ENCODE measurements around the gene MMAB. TPM values are rescaled to one million over a fixed set of nuclear protein-coding genes. Genes with fewer than 3 reads are reported as not detected.

Gene MMAB
- total RNA-seq, 1 experiment from 2014 or later: 24.3 TPM

DNA sequence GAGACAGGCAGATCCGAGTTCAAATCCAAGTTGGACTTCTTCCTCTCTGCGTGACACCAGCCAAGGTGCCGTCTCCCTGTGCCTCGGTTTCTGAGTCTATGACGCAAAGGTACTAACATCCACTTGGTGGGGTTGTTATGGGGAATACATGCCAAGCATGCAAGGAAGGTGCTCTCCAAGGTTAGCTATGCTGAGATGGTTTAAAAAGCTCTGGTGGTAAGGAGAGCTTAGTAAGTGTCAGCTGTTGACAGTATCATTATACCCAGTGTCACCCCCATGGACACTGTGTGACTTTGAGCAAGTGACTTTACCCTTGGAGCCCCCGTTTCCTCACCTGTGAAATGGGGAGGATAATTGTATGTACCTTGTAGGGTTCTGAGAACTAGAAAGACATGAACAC, 22.2 kb downstream of the MMAB start:
- Histone ChIP-seq H3K79me1 (ENCODE audit: insufficient read depth, low read depth, low read length, poor library complexity, severe bottlenecking) (no peaks in the 10 kb centered on the region), H3K18ac (ENCODE audit: insufficient read length, low read depth, low read length) (no peak overlapping the region), H3K9ac (ENCODE audit: extremely low read depth, insufficient read length, low read length) (no peak overlapping the region), H2BK12ac (ENCODE audit: insufficient read length, low read depth, low read length) (no peak overlapping the region), H2AK5ac (ENCODE audit: insufficient read length, low read length) (no peak overlapping the region), H3K4me1 (ENCODE audit: insufficient read depth, low read length) (no peaks in the 10 kb centered on the region), H3K23ac (ENCODE audit: insufficient read length, low read depth, low read length) (no peak overlapping the region), H2AFZ (ENCODE audit: low read length) (no peak overlapping the region), H2BK20ac (ENCODE audit: low read depth, low read length, poor library complexity, severe bottlenecking) (no peak overlapping the region), H4K91ac (ENCODE audit: insufficient read length, low read depth, low read length) (no peak overlapping the region), H3K79me2 (ENCODE audit: insufficient read depth, low read length) (no peaks in the 10 kb centered on the region), H3K27me3 (ENCODE audit: insufficient read depth, low read length) (no peaks in the 10 kb centered on the region), H4K8ac (replicated peaks; ENCODE audit: insufficient read length, low read depth, low read length) (no peak overlapping the region), H3K27ac (ENCODE audit: insufficient read length, low read depth, low read length) (no peak overlapping the region), H2BK5ac (ENCODE audit: insufficient read length, low read length) (no peak overlapping the region), H3T11ph (ENCODE audit: low read length) (no peak overlapping the region), H2BK15ac (ENCODE audit: low read depth, low read length) (no peak overlapping the region), H3K4me2 (ENCODE audit: insufficient read depth, insufficient read length, low read length) (no peak overlapping the region), H3K4ac (ENCODE audit: low read depth, low read length) (no peak overlapping the region), H3K23me2 (ENCODE audit: insufficient read length, low read depth, low read length, poor library complexity, severe bottlenecking) (no peaks in the 10 kb centered on the region), H3K14ac (ENCODE audit: insufficient read depth, low read length) (no peak overlapping the region; the same call in 1 of the 2 replicates), H4K20me1 (ENCODE audit: control insufficient read depth, insufficient read depth, insufficient read length) (no peaks in the 10 kb centered on the region), H4K5ac (ENCODE audit: insufficient read length, low read depth, low read length) (no peak overlapping the region), H3K9me3 (ENCODE audit: control insufficient read depth, low read depth, low read length) (no peaks in the 10 kb centered on the region), H2BK120ac (ENCODE audit: low read depth, low read length, poor library complexity, severe bottlenecking) (no peak overlapping the region), H3K56ac (ENCODE audit: insufficient read length, low read depth, low read length) (no peak overlapping the region)
- no peak overlapping the region for H3K27ac Mint-ChIP-seq
- H3K27me3 Mint-ChIP-seq (ENCODE audit: low read depth): peaks cover 16% of the 10 kb centered on the region
- H3K4me3 Mint-ChIP-seq: no peak overlapping the region
- no CpG with 5 or more reads among the region's 6 CpGs for WGBS (ENCODE audit: extremely low coverage, insufficient read length, low lambda C conversion rate)
- TF ChIP-seq, protein P1, sequence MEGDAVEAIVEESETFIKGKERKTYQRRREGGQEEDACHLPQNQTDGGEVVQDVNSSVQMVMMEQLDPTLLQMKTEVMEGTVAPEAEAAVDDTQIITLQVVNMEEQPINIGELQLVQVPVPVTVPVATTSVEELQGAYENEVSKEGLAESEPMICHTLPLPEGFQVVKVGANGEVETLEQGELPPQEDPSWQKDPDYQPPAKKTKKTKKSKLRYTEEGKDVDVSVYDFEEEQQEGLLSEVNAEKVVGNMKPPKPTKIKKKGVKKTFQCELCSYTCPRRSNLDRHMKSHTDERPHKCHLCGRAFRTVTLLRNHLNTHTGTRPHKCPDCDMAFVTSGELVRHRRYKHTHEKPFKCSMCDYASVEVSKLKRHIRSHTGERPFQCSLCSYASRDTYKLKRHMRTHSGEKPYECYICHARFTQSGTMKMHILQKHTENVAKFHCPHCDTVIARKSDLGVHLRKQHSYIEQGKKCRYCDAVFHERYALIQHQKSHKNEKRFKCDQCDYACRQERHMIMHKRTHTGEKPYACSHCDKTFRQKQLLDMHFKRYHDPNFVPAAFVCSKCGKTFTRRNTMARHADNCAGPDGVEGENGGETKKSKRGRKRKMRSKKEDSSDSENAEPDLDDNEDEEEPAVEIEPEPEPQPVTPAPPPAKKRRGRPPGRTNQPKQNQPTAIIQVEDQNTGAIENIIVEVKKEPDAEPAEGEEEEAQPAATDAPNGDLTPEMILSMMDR (conservative IDR thresholded peaks at IDR 0.05): no peak
- DNase-seq: no peak
- peaks cover 2 to 12% of the 10 kb centered on the region in 2 experiments; a peak in 3 of 4 replicates for H3K4me1 Mint-ChIP-seq
- no peaks in the 10 kb centered on the region for H3K9me3 Mint-ChIP-seq
- H3K36me3 Mint-ChIP-seq (ENCODE audit: insufficient read depth in 1 of 3, low read depth in 3 of 3): no peaks in the 10 kb centered on the region; a peak in 2 of 7 replicates
